Esophagus muscularis mucosa (tissue), 4 donors: ENCODE measurements around the gene LRRC56.

Source experiments
- EP300 ChIP-seq: sonication (generic); formaldehyde crosslinking; IDR thresholded peaks from one replicate; pipeline ENCODE4 v1.6.1; 2017; ENCODE audit warnings: antibody characterized with exemption
- POLR2A ChIP-seq: fragments of 450-650 bp; IDR thresholded peaks from one replicate; pipeline ENCODE4 v1.6.1; 2017; ENCODE audit warnings: antibody characterized with exemption, moderate library complexity, mild to moderate bottlenecking, low read depth
- TF ChIP-seq, protein P1 (sequence below), 3 experiments: fragments of 200-600 bp in 2 of 3; fragments of 450-650 bp in 1 of 3; sonication (generic) in 2 of 3; IDR thresholded peaks; one replicate each; pipeline ENCODE4 v1.5.1; 2017 to 2019; ENCODE audit warnings: antibody characterized with exemption in 3 of 3, mild to moderate bottlenecking in 2 of 3, moderate library complexity in 1 of 3

DNA sequence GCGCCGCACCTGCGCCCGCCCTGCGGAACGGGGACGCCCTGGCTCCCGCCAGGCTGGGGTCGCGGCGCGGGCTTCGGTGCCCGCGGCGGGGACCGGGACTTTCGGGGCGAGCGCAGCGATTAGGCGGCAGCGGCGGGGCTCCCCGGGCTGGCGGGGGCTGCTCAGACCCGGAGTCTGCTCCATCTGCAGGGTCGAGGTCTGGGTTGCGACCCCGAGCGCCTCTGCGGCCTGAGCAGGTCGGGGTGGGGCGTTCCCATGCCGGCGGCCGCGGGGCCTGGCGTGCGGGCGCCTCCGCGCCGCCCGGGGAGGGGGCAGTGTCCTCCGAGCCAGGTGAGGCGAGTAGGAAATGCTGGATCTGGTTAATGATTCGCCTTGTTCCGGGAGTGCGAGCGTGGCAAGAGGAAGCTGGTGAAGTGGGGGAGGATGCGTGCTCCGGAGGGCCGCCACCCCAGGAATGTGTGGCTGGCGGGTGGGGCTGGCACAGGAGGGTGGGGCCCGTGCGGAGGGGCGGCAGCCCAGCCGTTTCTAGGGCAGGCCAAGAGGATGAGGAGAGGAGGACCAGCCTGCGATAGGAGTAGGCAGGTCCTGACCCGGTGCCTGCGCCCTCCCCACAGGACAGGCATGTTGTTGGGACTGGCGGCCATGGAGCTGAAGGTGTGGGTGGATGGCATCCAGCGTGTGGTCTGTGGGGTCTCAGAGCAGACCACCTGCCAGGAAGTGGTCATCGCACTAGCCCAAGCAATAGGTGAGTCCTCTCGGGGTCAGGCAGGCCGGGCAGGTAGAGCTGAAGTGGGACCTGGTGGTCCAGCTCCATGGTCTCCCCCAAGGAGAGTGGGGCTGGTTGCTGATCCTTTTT lies 24.0 kb downstream of the LRRC56 start:
- TF ChIP-seq, protein P1, sequence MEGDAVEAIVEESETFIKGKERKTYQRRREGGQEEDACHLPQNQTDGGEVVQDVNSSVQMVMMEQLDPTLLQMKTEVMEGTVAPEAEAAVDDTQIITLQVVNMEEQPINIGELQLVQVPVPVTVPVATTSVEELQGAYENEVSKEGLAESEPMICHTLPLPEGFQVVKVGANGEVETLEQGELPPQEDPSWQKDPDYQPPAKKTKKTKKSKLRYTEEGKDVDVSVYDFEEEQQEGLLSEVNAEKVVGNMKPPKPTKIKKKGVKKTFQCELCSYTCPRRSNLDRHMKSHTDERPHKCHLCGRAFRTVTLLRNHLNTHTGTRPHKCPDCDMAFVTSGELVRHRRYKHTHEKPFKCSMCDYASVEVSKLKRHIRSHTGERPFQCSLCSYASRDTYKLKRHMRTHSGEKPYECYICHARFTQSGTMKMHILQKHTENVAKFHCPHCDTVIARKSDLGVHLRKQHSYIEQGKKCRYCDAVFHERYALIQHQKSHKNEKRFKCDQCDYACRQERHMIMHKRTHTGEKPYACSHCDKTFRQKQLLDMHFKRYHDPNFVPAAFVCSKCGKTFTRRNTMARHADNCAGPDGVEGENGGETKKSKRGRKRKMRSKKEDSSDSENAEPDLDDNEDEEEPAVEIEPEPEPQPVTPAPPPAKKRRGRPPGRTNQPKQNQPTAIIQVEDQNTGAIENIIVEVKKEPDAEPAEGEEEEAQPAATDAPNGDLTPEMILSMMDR (IDR thresholded peaks at IDR 0.05): no peak
- TF ChIP-seq POLR2A (no peak), EP300 (no peak)
